Measurements from ENCODE around the gene PCDH9. TPM values are rescaled to one million over a fixed set of nuclear protein-coding genes. Genes with fewer than 3 reads are reported as not detected.

PCDH9 gene
- total RNA-seq, 6 experiments from 2014 or later, result 1.6 to 3.9 (median 3.1) TPM

DNA sequence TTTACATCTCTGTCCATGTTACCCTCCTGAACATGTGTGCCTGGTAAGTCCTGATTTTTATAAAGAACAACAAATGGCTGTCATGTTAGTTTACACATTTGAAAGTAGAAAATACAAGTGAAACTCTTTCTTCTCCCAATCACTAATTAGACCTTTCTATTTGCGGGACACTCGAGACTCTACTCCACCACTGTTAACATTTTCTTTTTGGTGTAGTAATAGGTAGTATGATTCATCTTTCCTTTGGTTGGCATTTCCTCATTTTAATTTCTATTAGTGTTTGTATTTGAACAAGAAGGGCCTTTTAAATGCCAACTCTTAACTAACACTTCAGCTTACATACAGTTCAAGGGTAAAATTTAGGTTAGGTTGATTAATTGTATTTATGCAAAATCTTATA lies 371.1 kb downstream of the PCDH9 start:
- WGBS (ENCODE audit: insufficient coverage, low coverage, low lambda C conversion rate, missing lambda C conversion rate), result 65% methylated on average over 2 of the region's 2 CpGs
- Histone ChIP-seq H3K9me3 (no peaks in the 10 kb centered on the region), H3K27me3 (no peaks in the 10 kb centered on the region), H3K4me1 (no peaks in the 10 kb centered on the region), H3K36me3 (no peaks in the 10 kb centered on the region), H3K27ac (no peak overlapping the region), H3K4me3 (no peak overlapping the region)
- DNase-seq (no peak), ATAC-seq (no peak)
- TF ChIP-seq, protein P1, sequence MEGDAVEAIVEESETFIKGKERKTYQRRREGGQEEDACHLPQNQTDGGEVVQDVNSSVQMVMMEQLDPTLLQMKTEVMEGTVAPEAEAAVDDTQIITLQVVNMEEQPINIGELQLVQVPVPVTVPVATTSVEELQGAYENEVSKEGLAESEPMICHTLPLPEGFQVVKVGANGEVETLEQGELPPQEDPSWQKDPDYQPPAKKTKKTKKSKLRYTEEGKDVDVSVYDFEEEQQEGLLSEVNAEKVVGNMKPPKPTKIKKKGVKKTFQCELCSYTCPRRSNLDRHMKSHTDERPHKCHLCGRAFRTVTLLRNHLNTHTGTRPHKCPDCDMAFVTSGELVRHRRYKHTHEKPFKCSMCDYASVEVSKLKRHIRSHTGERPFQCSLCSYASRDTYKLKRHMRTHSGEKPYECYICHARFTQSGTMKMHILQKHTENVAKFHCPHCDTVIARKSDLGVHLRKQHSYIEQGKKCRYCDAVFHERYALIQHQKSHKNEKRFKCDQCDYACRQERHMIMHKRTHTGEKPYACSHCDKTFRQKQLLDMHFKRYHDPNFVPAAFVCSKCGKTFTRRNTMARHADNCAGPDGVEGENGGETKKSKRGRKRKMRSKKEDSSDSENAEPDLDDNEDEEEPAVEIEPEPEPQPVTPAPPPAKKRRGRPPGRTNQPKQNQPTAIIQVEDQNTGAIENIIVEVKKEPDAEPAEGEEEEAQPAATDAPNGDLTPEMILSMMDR (IDR thresholded peaks at IDR 0.05), result no peak
- no peak for TF ChIP-seq POLR2A (IDR thresholded peaks at IDR 0.05)
- intact Hi-C loops (cut with DNase I), result no loop called here

DNA sequence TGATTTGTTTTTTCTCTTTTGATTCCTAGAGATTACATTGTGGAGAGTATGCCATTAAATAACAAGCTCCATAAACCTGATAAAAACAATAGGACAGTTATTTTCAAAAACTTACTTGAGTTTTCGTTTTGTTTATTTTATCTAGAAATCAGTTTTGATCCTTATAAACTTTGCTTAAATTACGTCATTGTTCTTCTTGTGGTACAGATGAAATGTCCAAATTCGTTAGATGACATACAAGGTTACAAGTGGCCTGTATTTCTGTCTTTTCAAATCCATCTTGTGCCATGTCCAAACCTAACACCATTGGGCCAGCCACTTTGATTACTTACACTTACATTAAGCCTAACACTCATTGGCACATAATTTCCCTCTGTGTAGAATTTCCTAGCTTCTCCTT lies 372.0 kb downstream of the PCDH9 start:
- Histone ChIP-seq H3K4me1 (no peaks in the 10 kb centered on the region), H3K27me3 (no peaks in the 10 kb centered on the region), H3K27ac (no peak overlapping the region), H3K4me3 (no peak overlapping the region), H3K36me3 (no peaks in the 10 kb centered on the region), H3K9me3 (no peaks in the 10 kb centered on the region)
- no peak for TF ChIP-seq POLR2A (IDR thresholded peaks at IDR 0.05)
- TF ChIP-seq, protein P1 (IDR thresholded peaks at IDR 0.05), result no peak
- intact Hi-C loops (cut with DNase I), result no loop called here
- no peak for ATAC-seq
- 77% methylated on average over 3 of the region's 3 CpGs for WGBS (ENCODE audit: insufficient coverage, low coverage, low lambda C conversion rate, missing lambda C conversion rate)
- no peak for DNase-seq

DNA sequence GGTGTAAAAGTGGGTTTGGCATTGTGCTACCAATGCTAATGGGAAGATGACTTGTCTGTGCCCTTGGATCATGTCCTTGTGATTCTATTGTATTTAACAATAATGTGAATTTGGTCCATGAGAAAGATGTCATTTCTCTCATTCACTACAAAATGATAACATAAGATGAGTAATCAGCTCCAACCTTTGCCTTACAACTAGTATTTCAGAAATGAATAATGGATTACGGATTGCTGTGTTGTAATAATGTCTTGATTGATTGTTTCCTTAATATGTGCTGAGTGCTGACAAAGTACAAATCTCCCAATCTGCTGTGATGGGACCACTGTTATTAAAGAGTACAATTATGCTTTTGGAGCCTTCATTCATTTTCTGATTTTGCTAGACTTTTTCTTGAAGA lies 375.0 kb downstream of the PCDH9 start:
- no peaks in the 10 kb centered on the region for H3K36me3 ChIP-seq
- WGBS (ENCODE audit: insufficient coverage, low coverage, low lambda C conversion rate, missing lambda C conversion rate), result 40% methylated on average over 1 of the region's 1 CpG
- H3K27ac ChIP-seq, result no peak overlapping the region
- ATAC-seq, result no peak
- intact Hi-C loops (cut with DNase I), result no loop called here
- no peaks in the 10 kb centered on the region for H3K4me1 ChIP-seq
- no peak overlapping the region for H3K4me3 ChIP-seq
- H3K27me3 ChIP-seq, result no peaks in the 10 kb centered on the region
- TF ChIP-seq POLR2A (IDR thresholded peaks at IDR 0.05), result no peak
- TF ChIP-seq, protein P1 (IDR thresholded peaks at IDR 0.05), result no peak
- H3K9me3 ChIP-seq, result no peaks in the 10 kb centered on the region
- no peak for DNase-seq

DNA sequence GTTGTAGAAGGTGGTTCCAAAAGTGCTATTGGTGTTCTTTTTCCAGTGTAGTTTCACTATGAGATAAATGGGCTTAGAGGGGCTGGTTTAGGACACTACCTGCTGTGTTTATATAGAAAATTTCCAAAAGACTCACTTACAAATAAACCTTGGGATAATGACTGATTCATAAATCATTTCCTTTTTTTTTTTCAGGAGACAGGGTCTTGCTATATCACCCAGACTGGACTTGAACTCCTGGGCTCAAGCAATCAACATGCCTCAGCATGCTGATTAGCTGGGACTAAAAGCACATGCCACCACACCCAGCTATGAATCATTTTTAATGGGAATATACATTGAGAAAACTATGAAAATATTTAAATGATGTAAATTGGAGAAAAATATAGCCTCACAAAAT lies 376.6 kb downstream of the PCDH9 start:
- TF ChIP-seq, protein P1 (IDR thresholded peaks at IDR 0.05), result no peak
- TF ChIP-seq POLR2A (IDR thresholded peaks at IDR 0.05), result no peak
- Histone ChIP-seq H3K9me3 (no peaks in the 10 kb centered on the region), H3K27ac (no peak overlapping the region), H3K4me3 (no peak overlapping the region), H3K4me1 (no peaks in the 10 kb centered on the region), H3K27me3 (no peaks in the 10 kb centered on the region), H3K36me3 (no peaks in the 10 kb centered on the region)
- ATAC-seq (no peak), DNase-seq (no peak)
- intact Hi-C loops (cut with DNase I), result no loop called here

DNA sequence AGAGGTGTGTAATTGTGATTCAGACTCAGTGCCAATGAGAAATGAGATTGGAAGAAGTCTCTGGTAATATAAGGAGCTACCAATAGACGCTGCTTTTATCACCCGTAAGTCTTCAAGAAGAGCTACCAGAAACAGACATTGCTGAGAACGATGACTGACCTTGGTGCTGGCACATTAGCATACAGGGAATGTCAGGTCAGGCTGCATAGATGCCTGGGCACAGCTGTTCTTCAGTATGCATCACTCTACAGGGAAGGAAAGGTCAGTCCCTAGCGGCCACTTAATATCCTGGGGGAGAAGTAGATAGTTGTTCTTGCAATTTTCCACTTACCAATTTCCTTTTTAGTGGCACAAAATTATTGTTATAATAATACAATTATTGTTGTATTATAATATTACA lies 380.4 kb downstream of the PCDH9 start:
- Histone ChIP-seq H3K27me3 (no peaks in the 10 kb centered on the region), H3K4me3 (no peak overlapping the region), H3K36me3 (no peaks in the 10 kb centered on the region), H3K9me3 (no peaks in the 10 kb centered on the region), H3K27ac (no peak overlapping the region), H3K4me1 (no peaks in the 10 kb centered on the region)
- DNase-seq (no peak), ATAC-seq (no peak)
- TF ChIP-seq, protein P1 (IDR thresholded peaks at IDR 0.05), result no peak
- no peak for TF ChIP-seq POLR2A (IDR thresholded peaks at IDR 0.05)
- intact Hi-C loops (cut with DNase I), result no loop called here
- 85% methylated on average over 4 of the region's 4 CpGs for WGBS (ENCODE audit: insufficient coverage, low coverage, low lambda C conversion rate, missing lambda C conversion rate)

All from right lobe of liver (tissue), 6 donors.